GM06990 (cell line): Measurements from ENCODE around the gene SHISA8.

ENCODE experiments used
- DNase-seq: peaks from one replicate; pipeline ENCODE4 v3.0.0-alpha.2; 2011; ENCODE audit not compliant: insufficient read length; ENCODE audit errors: extremely low read depth
- H3K27me3 ChIP-seq: replicated peaks from 2 replicates; pipeline ENCODE4 v1.6.0; 2011; ENCODE audit warnings: low read length; ENCODE audit not compliant: control insufficient read depth, insufficient read depth
- H3K36me3 ChIP-seq: 2 replicates; pipeline ENCODE4 v1.5.1; 2011; ENCODE audit warnings: low read length; ENCODE audit not compliant: control insufficient read depth, insufficient read depth
- H3K4me3 ChIP-seq: replicated peaks from 2 replicates; pipeline ENCODE4 v1.5.1; 2011; ENCODE audit warnings: low read depth, mild to moderate bottlenecking, control low read depth, low read length
- TF ChIP-seq, protein P1 (sequence below): IDR thresholded peaks from 2 replicates; pipeline ENCODE4 v1.5.1; 2011; ENCODE audit warnings: low read length, control low read depth, mild to moderate bottlenecking, inconsistent platforms; ENCODE audit not compliant: insufficient read depth, poor library complexity, severe bottlenecking

SHISA8 gene

DNA sequence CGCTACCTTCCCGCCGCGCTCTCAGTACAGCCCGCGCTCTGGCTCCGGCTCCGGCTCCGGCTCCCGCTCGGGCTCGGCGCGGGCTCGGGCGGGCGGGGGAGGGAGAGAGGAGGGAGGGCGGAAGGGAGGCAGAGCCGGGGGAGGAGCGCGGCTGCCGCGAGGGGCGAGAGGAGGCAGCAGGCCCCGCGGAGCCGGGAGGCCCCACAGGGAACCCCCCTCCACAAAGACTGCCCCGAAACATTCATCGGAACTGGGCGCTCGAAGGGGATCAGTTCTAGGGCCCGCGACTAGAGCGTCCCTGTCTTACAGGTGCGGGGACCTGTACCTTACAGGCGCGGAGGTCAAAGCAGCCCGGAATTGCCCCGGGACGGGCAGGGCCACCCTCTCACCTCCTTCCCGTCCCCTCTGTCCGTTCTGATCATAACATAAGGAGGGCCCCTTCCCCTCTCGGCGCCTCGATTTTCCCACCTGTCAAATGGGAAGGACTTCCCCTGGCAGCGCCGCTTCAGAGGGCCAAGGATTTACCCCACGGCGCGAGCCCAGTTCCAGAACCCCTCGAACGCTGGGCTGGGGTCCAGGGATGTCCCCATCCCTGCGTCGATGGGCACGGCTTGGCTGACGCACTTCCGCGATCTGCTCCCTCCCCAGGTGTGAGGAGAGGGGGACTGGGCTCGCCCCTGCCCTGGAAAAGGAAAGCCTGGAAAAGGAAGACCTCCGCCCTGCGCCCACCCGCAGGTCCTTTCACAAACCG lies at the start of gene SHISA8:
SHISA8 (minus strand) TSS at position 40 of the 751 bp plus-strand sequence. CDS start 407 bp downstream, outside the sequence.
- Histone ChIP-seq H3K4me3 (peak within 1 kb of the TSS; percentile 52), H3K27me3 (peaks cover 2% of the 10 kb centered on the region; the same call in 1 of the 2 replicates), H3K36me3 (no peaks in the 10 kb centered on the region)
- TF ChIP-seq, protein P1, sequence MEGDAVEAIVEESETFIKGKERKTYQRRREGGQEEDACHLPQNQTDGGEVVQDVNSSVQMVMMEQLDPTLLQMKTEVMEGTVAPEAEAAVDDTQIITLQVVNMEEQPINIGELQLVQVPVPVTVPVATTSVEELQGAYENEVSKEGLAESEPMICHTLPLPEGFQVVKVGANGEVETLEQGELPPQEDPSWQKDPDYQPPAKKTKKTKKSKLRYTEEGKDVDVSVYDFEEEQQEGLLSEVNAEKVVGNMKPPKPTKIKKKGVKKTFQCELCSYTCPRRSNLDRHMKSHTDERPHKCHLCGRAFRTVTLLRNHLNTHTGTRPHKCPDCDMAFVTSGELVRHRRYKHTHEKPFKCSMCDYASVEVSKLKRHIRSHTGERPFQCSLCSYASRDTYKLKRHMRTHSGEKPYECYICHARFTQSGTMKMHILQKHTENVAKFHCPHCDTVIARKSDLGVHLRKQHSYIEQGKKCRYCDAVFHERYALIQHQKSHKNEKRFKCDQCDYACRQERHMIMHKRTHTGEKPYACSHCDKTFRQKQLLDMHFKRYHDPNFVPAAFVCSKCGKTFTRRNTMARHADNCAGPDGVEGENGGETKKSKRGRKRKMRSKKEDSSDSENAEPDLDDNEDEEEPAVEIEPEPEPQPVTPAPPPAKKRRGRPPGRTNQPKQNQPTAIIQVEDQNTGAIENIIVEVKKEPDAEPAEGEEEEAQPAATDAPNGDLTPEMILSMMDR = no peak
- peak; percentile 80 for DNase-seq

DNA sequence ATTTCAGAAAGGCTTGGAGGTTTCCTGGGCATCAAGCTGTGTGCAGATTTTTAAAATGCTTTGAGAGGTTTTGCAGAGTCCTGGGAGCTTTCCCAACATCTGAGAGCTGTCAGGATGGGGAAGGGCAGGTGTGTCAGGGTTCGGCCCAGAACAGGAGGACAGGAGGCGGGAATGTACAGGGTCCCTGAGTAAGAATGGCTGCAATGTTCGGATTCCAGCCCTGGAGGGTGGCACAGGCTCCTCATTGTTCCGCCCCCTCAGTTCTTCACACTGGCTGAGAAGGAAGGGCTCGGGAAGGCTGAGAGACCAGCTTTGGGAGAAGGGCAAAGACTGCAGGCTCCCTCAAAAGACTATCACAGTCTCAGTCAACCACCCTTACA lies 49.2 kb upstream of the SHISA8 start:
- TF ChIP-seq, protein P1 = no peak
- no peak overlapping the region for H3K4me3 ChIP-seq
- H3K36me3 ChIP-seq = no peaks in the 10 kb centered on the region
- no peaks in the 10 kb centered on the region for H3K27me3 ChIP-seq
- no peak for DNase-seq

DNA sequence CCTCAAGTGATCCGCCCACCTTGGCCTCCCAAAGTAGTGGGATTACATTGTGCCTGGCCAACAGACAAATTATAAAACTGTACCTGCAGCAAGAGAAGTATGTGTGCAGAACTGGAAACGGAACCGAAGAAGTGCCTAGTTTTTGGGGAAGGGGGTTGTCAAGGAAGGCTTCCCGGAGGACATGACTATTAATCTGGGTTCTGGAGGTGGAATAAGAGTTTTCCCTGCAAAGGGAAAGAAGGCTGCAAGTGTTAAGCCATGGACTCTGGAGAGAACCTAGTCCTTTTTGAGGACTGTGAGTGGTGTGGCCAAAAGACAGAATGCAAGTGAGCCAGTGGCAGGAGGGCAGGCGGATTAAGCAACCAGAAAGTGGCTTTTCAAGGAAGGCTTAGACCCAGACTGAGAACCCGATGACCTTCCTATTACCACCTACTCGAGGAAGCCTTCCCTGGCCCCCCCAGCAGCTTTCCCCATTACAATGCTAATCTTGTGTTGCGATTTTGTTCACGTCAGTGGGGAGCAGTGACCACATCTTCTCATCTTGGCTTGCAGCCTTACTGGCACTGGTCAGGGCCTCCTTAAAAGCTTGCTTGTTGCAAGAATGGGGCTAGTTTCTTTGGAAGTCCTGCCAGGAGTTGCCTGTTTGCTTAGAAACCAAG lies 48.7 kb upstream of the SHISA8 start:
- no peak overlapping the region for H3K4me3 ChIP-seq
- DNase-seq = no peak
- H3K36me3 ChIP-seq = no peaks in the 10 kb centered on the region
- H3K27me3 ChIP-seq = no peaks in the 10 kb centered on the region
- TF ChIP-seq, protein P1 = no peak

DNA sequence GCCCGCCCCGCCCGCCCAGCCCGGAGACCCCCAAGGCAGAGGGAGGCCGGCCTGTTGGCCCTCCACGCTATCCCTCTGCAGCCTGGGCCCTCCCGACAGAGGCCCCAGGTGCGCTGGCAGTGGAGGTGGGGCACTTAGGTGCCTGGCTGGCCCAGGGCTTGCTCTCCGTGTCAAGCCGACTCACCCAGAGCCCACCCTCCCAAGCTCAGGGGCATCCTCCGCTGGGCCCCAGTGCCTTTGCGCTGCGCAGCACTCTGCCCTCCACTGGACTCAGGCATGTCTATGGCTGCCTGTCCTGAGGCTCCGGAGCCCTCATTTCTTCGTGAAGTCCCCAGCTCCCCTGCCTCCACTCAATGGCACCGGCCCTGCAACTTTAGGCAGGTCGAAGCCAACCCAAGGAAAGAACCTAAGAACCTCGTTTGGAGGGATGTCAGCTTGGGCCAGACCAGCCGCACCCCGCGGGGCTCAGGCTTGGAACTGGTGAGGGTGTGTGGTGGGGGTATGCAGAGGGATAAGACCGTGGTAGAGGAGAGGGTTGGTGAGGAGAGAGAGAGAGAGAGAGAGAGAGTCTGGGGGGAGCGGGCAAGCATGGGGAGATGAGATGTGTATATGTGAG lies 43.2 kb upstream of the SHISA8 start:
- TF ChIP-seq, protein P1 = no peak
- H3K27me3 ChIP-seq = no peaks in the 10 kb centered on the region
- H3K4me3 ChIP-seq = no peak overlapping the region; the same call in 1 of the 2 replicates
- peak; percentile 44 for DNase-seq
- no peaks in the 10 kb centered on the region for H3K36me3 ChIP-seq

DNA sequence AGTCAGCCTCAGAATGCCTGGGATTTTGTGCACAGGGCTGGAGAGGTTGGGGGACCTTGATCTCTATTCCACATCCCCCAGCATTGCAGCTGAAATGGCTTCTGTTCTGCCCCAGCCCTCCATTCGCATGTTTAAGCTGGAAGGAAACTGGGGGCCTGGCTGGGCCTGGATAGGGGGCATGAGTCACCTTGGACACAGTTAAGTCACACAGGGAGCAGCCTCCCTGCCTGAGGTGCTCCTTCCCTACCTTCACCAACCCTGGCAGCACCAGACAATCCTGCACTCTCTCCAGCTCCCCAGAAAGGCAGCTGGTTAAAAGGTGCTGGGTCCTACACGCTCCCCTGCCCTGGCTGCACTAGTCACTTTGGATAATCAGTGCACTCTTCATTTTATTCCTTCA lies 37.8 kb upstream of the SHISA8 start:
- TF ChIP-seq, protein P1 = no peak
- DNase-seq = no peak
- H3K36me3 ChIP-seq = no peaks in the 10 kb centered on the region
- H3K27me3 ChIP-seq = no peaks in the 10 kb centered on the region
- no peak overlapping the region for H3K4me3 ChIP-seq
